ENCODE results near the gene INO80C.

Gene INO80C

DNA sequence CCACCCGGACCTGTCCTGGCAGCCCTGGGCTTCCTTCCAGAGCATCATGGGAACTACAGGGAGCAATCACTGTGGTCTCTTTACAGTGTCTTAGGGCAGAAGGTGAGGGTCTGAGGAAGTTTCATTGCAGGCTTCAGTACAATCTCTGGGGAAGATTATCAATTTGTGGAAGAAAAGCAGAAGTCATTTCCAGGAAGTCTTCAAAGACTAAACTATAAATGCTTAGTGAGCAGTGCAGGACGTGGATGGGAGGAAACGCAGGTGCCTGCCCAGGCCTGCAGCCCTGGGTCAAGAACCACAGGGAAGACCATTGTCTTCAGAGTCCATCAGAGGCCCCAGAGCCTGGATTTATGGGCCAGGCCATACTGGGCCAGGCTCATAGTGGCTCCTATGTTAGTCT, 54.3 kb downstream of the INO80C start:
- TF ChIP-seq, protein P1, sequence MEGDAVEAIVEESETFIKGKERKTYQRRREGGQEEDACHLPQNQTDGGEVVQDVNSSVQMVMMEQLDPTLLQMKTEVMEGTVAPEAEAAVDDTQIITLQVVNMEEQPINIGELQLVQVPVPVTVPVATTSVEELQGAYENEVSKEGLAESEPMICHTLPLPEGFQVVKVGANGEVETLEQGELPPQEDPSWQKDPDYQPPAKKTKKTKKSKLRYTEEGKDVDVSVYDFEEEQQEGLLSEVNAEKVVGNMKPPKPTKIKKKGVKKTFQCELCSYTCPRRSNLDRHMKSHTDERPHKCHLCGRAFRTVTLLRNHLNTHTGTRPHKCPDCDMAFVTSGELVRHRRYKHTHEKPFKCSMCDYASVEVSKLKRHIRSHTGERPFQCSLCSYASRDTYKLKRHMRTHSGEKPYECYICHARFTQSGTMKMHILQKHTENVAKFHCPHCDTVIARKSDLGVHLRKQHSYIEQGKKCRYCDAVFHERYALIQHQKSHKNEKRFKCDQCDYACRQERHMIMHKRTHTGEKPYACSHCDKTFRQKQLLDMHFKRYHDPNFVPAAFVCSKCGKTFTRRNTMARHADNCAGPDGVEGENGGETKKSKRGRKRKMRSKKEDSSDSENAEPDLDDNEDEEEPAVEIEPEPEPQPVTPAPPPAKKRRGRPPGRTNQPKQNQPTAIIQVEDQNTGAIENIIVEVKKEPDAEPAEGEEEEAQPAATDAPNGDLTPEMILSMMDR (IDR thresholded peaks at IDR 0.05; ENCODE audit: low read depth, low read length) = no peak
- Histone ChIP-seq H3K27me3 (ENCODE audit: insufficient read depth, low read depth, severe bottlenecking) (no peaks in the 10 kb centered on the region), H3K36me3 (no peaks in the 10 kb centered on the region), H3K4me3 (ENCODE audit: low read depth, low read length) (no peak overlapping the region), H3K27ac (peak overlapping the region; percentile 17; the same call in 1 of the 2 replicates), H3K9me3 (ENCODE audit: severe bottlenecking) (no peaks in the 10 kb centered on the region)
- DNase-seq = no peak

DNA sequence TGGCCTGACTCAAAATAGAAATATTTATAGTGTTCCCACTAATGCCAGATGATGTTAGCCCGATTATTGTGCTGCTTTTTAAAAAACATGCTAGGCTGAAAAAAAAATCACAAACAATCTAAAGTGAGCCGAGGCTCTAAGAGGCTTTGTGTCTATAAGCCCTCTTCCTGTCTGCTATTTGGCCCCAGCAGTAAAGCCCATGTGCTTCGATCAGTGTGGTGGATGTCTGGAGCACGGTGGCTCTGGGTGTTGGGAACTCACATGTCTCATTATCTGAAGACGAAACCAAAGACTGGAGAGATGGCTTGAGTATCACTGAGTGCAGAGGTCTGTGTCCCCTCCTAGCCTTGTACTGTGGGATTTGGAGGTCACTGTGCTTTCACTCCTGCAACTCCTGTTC, 55.1 kb downstream of the INO80C start:
- TF ChIP-seq, protein P1 (IDR thresholded peaks at IDR 0.05; ENCODE audit: low read depth, low read length) = no peak

DNA sequence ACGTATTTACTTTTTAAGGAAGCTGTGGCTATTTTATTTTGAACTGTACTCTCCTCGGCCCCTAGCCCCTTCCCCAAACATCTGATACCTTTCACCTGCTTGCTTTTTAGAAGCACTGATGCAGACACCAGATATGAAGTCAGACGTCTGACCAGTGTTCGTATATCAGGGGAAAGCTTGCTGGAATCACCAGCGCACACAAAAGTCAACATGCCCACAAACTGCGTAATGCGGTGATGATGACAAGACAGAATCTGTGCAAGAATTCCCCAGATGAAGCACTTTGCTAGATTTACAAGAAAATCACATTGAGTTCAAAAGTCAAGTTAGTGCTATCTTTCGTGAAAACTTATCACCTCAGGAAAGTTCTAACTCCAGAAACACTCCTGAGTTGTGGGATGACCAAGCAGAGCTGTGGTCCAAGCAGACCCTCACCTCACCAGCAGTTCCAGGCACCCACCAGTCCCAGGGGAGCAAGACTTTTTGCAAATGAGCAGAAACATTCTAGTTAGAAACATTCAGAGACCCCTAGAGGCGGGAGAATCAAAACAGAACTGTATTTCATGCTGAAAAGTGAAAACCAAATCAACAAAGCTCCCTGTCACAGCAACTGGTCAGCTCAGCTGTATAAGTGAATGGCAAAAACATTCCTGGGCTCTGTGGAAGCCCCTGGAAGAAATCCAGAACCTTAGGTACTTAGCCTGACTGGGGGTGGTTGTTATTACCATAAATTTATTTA, 55.7 kb downstream of the INO80C start:
- no peaks in the 10 kb centered on the region for H3K27me3 ChIP-seq (ENCODE audit: insufficient read depth, low read depth, severe bottlenecking)
- no peaks in the 10 kb centered on the region for H3K9me3 ChIP-seq (ENCODE audit: severe bottlenecking)
- H3K27ac ChIP-seq = peak overlapping the region; percentile 5; the same call in 1 of the 2 replicates
- no peaks in the 10 kb centered on the region for H3K36me3 ChIP-seq
- TF ChIP-seq, protein P1 (IDR thresholded peaks at IDR 0.05; ENCODE audit: low read depth, low read length) = no peak
- H3K4me3 ChIP-seq (ENCODE audit: low read depth, low read length) = no peak overlapping the region
- DNase-seq = no peak

More for the DNA sequence above, 55.1 kb downstream of the INO80C start:
- Histone ChIP-seq H3K4me3 (ENCODE audit: low read depth, low read length) (no peak overlapping the region), H3K27ac (peak overlapping the region; percentile 17), H3K9me3 (ENCODE audit: severe bottlenecking) (no peaks in the 10 kb centered on the region), H3K27me3 (ENCODE audit: insufficient read depth, low read depth, severe bottlenecking) (no peaks in the 10 kb centered on the region), H3K36me3 (no peaks in the 10 kb centered on the region)
- peak; percentile 67 for DNase-seq

DNA sequence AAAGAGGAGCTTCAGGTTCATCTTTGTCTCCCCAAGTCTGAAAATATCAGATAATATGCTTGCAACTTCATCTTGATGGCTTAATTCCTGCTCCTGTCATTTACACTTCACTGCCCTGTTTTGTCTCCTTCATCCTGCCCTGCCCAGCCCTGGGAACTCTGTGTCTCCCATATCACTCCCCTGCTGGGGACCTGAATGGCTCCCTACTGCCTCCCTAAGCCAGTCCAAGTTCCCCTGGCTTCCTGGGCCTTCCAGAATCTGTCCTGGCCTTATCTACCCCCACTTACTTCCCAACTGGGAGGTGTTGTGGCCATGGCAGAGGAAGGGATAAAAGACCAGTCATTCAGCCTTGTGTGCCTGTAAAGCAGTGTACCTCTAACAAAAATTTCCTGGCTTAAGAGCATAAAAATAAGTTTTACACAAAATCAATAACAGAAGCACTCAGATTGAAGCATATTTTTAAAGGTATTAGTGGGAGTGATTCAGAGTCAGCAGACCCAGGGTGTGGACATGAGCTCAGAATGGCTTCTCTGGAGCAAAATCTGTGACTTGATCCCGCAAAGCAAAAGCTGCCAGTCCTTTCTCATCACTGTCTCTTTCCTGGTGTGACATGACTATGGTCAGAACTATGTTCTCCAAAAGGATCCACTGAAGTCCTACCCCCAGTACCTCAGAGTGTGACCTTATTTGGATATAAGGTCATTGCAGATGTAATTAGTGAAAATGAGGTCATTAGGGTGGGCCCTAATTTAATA, 59.1 kb downstream of the INO80C start:
- TF ChIP-seq, protein P1 (IDR thresholded peaks at IDR 0.05; ENCODE audit: low read depth, low read length) = no peak

DNA sequence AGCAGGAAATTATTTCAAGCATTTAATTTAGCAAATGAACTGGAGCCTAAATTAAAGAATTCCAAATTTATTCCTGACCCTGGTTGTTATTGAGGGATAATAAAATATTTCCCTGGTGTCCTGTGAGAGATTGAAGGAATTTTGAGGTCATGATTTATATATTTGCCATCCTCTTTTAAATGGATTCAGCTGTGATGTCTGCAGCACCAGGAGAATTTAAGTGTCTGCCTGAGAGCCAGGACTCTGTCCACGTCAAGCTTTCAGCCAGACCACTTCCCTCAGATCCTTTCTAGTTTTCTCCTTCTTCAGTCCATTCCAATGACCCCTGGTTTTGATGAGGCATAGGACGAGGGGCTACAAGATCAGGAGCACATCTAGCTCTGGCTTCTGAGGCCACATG, 59.9 kb downstream of the INO80C start:
- Histone ChIP-seq H3K27ac (no peak overlapping the region), H3K27me3 (ENCODE audit: insufficient read depth, low read depth, severe bottlenecking) (no peaks in the 10 kb centered on the region), H3K36me3 (no peaks in the 10 kb centered on the region)

More for the DNA sequence above, 59.1 kb downstream of the INO80C start:
- Histone ChIP-seq H3K27me3 (ENCODE audit: insufficient read depth, low read depth, severe bottlenecking) (no peaks in the 10 kb centered on the region), H3K4me3 (ENCODE audit: low read depth, low read length) (no peak overlapping the region), H3K9me3 (ENCODE audit: severe bottlenecking) (no peaks in the 10 kb centered on the region), H3K36me3 (no peaks in the 10 kb centered on the region), H3K27ac (no peak overlapping the region)
- DNase-seq = no peak

More for the DNA sequence above, 59.9 kb downstream of the INO80C start:
- H3K9me3 ChIP-seq (ENCODE audit: severe bottlenecking) = no peaks in the 10 kb centered on the region
- no peak for DNase-seq
- no peak overlapping the region for H3K4me3 ChIP-seq (ENCODE audit: low read depth, low read length)
- TF ChIP-seq, protein P1 (IDR thresholded peaks at IDR 0.05; ENCODE audit: low read depth, low read length) = no peak
